Measurements from ENCODE around the gene TRIM32.

GRCh38 chr9:116656501-116656971 lies 30.6 kb upstream of the TRIM32 start:
- TF ChIP-seq GATA2 (IDR thresholded peaks at IDR 0.05; ENCODE audit: low read depth, low read length) = no peak
- TF ChIP-seq GATA3 (IDR thresholded peaks at IDR 0.05; ENCODE audit: low read depth, low read length) = no peak
